ENCODE measurements around the gene UBE4B.

- TF ChIP-seq, protein P1, sequence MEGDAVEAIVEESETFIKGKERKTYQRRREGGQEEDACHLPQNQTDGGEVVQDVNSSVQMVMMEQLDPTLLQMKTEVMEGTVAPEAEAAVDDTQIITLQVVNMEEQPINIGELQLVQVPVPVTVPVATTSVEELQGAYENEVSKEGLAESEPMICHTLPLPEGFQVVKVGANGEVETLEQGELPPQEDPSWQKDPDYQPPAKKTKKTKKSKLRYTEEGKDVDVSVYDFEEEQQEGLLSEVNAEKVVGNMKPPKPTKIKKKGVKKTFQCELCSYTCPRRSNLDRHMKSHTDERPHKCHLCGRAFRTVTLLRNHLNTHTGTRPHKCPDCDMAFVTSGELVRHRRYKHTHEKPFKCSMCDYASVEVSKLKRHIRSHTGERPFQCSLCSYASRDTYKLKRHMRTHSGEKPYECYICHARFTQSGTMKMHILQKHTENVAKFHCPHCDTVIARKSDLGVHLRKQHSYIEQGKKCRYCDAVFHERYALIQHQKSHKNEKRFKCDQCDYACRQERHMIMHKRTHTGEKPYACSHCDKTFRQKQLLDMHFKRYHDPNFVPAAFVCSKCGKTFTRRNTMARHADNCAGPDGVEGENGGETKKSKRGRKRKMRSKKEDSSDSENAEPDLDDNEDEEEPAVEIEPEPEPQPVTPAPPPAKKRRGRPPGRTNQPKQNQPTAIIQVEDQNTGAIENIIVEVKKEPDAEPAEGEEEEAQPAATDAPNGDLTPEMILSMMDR (IDR thresholded peaks at IDR 0.05): no peak
- TF ChIP-seq POLR2AphosphoS5 (IDR thresholded peaks at IDR 0.05; ENCODE audit: low read depth, low read length): no peak
These were observed 175.1 kb downstream of the UBE4B start for GRCh38 chr1:10207810-10208209.
